Daoy (cell line): ENCODE results near the gene SRGAP3. TPM values are rescaled to one million over a fixed set of nuclear protein-coding genes. Genes with fewer than 3 reads are reported as not detected.

Experiments
- DNase-seq: peaks from one replicate; pipeline ENCODE4 v3.0.0-alpha.2; 2015; ENCODE audit warnings: low read depth
- total RNA-seq: library from RNA; depleted of rRNA; stranded (reverse); fragments of >200 nt; shearing (Covaris generic); gene quantifications from 2 replicates; pipeline ENCODE4 v1.2.3, GENCODE V29; 2014

SRGAP3 gene
- total RNA-seq, 1 experiment from 2014 or later = 5.0 TPM

DNA sequence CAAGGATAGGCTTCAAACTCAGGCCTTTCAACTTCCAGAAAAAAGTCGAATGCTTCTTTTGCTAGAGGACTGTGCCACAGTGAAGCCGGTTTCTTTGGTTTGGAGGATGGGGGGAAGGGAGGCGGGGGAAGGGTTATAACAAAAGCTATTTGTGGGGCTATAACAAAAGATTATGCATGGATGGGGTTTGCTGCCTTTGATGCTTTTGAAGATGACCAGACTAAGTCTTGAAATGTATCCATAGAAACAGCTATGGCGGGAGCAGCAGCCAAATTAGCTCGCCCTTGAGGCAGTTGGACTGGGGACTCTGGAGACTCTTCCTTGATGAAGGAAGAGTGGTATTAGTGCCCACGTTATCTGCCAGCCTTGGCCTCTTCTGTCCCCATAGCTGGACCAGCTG is 47.5 kb downstream of the SRGAP3 start:
- DNase-seq = no peak

DNA sequence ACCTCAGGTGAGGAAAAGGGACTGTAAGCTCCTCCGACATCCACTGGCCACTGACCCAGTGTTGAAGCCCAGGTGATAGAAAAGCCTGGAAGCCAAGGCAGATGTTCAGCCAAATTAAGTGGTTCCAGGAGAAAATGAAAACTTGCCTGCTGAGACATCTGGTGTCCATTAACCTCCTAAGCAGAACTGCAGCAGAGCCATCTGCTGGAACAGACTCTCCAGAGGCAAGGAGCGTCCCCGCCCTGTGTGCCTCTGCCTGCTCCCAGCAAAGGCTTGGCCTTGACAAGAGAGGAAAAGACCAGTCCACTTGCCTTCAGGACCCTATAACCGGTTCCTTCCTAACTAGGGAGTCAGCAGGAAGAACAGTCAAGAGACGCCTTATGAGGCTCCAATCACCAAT is 48.2 kb downstream of the SRGAP3 start:
- no peak for DNase-seq

DNA sequence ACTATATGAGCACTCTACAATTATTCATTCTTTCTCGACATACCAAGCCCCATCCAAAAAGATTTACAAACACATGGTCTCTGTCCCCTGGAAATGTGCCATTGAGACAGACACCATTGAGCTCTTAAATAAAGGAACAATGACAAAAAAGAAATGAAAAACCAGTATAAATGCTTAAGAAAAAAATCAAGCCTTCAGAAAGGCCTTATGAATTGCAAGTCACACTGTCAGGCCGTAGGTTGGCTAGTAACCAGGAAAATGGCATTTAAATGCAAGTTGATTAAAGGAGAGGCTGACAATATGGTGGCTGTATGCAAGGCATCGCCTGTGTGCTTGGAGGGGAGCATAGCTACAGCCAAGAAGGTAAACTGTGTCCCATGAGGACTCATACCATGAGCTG is 49.7 kb downstream of the SRGAP3 start:
- no peak for DNase-seq

GRCh38 chr3:9198899-9199335 is 50.5 kb downstream of the SRGAP3 start:
- no peak for DNase-seq

DNA sequence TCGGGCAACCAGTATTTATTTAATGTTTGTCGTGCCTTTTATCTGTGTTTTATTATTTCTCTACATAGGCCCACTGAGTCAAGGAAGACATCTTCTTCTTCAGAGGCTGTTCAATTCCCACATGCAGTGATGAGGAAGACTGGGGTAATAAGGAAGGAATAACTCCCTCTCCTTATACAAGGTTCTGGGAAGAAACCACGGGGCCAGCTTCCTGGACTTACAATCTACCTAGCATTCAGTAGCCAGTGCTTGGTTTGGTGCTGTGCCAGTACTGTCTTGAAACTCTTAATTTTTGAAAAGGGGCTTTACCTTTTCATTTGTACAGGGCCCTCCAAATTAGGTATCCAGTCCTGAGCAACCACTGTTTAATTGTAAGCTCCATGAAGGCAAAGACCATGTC is 51.2 kb downstream of the SRGAP3 start:
- DNase-seq = no peak

- no peak for DNase-seq
Observed at GRCh38 chr3:9196020-9196419, 53.4 kb downstream of the SRGAP3 start.

- no peak for DNase-seq
Observed at GRCh38 chr3:9195390-9195789, 54.1 kb downstream of the SRGAP3 start.

DNA sequence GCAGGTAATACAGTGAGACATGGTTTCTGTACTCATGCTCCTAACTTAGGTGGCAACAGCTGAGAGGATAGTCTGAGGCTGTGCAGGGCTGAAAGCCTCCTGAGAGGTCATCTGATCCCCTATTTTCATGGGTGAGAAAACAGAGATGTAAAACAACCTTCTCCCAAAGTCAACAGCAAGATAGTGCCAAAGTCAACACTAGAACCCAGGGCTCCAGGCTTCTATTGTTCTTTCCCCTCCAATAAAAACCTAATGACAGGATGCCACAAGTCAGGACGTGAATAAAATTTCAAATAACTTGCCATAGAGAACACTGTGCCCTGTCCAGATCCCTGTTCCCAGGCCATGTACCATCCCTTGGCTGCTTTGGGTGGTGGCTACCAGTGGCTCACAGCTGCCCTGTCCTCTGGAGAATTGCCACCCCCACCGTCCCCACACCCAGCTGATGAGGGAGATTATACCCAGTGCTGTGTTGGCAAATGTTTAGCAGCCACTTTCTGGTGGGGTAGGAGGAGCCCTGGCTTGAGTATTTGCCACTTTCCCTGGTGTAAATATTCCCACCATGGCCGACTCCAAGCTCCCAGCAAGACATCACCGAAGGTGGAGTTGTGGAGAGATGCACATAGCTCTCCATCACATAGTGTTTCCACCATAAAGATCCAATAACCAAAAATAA is 54.8 kb downstream of the SRGAP3 start:
- peak; percentile 19 for DNase-seq

DNA sequence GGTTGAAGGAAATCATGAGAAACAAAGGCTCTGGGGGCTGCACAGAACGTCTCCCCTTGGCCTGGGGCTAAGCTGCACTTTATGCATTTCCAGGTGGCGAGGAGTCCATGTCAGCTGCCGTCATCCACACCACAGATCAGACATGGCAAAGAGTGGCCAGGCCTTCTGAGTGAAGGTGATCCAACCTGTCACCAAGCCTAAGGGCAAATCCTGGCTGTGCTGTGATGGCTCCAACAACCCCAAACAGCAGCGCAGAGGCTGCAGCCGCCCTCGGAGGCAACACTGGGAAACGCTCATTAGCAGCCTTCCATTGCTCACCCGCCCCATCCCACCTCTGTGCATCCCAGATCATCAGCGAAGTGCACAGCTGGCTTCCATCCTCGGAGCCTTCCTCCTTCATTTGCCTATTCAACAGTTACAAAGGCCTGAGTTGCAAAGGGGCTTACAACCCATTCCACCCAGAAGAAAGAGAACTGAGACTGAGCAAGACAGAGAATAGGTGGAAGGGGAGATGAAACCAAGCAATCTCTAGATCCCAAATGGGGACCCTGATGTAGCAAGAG is 55.7 kb downstream of the SRGAP3 start:
- DNase-seq = no peak

GRCh38 chr3:9193211-9193610 is 56.2 kb downstream of the SRGAP3 start:
- no peak for DNase-seq

DNA sequence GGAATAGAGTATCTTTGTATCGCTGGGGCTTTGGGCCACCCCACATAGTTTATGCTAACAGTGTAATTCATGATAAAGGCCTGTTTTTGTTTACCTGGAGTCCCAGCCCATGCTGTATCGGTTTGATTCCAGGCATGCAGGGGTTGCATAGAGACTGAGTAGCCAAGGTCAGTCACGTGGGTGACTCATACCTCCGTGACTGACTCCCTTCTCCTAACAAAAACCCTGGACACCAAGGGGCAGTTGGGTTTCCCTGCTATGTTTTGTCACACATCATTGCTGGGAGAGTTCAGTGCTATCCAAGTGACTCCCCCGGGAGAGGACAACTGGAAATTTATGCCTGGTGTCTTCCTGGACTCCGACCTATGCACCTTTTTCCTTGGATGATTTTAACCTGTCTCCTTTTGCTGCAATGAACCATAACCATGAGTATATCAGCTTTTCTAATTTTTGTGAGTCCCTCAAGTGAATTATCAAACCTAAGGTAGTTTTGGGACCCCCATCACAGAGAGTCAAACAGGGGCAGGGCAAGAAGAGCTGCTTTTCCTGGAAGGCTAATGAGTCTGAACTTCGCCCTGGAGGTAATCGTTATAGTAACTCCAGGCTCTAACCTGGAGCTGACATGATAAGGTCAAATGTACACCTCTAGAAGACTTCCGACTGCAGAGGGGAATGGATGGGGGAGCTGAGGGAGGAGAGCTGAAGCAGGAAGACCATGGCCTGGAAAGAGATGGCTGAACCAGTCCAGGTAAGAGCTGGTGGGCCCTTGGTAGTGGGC is 57.0 kb downstream of the SRGAP3 start:
- no peak for DNase-seq

GRCh38 chr3:9190276-9190675 is 59.2 kb downstream of the SRGAP3 start:
- no peak for DNase-seq

DNA sequence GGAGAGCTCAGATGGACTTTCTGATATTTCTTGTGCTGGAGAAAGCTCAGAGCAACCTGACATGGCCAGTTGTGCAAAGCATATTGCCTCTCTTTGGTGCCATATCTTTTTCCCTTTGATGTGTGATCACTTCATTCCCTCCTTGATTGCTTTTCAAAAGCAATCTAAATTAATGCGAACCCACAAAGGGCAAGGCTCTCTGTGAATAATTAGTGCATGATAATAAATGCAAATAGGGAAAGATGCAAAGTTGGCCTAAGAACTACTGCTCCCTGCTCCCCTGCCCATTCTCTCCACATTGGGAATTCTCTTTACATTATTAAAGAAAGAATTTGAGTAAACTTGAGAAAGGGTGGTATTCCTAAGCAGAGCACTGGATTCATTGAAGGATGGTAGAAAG is 60.9 kb downstream of the SRGAP3 start:
- no peak for DNase-seq

- DNase-seq = no peak
Observed at GRCh38 chr3:9185701-9186100, 63.7 kb downstream of the SRGAP3 start.

DNA sequence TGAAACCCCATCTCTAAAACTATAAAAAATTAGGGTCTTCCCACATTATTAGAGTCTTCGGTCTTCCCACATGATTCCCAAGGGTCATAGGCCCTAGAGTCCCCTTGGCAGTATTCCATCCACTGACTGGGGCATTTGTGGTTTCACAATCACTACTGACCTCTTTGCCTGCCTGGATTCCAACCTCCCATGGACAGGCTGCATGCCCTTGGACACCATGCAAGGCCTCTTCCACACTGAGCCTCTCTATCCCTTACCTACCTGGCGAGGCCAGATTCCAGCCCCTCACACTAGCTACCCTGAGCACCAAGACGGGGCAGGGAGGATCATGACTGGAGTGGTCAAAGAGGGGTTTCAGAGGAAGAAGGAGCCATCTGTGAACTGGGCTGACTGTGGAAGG is 64.4 kb downstream of the SRGAP3 start:
- no peak for DNase-seq

- no peak for DNase-seq
Observed at GRCh38 chr3:9184461-9184835, 65.0 kb downstream of the SRGAP3 start.

GRCh38 chr3:9183811-9184460 is 65.5 kb downstream of the SRGAP3 start:
- no peak for DNase-seq

- DNase-seq = no peak
Observed at GRCh38 chr3:9183011-9183410, 66.4 kb downstream of the SRGAP3 start.

DNA sequence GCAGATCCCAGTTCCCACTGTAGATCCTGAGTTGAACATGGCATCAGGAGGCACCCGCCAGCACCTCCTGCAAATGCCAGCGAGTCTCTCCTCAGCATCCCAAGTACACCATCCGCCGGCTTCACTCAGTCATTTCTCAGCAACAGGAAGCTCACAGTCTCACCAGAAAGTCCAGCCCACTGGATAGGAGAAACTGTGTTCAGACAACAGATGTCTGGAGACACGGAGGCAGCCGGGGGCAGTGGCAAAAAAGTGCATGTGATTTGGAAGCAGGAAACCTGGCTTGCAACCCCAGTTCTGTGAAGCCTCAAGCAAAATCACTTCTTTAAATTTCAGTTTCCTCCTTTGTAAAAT is 68.7 kb downstream of the SRGAP3 start:
- no peak for DNase-seq

DNA sequence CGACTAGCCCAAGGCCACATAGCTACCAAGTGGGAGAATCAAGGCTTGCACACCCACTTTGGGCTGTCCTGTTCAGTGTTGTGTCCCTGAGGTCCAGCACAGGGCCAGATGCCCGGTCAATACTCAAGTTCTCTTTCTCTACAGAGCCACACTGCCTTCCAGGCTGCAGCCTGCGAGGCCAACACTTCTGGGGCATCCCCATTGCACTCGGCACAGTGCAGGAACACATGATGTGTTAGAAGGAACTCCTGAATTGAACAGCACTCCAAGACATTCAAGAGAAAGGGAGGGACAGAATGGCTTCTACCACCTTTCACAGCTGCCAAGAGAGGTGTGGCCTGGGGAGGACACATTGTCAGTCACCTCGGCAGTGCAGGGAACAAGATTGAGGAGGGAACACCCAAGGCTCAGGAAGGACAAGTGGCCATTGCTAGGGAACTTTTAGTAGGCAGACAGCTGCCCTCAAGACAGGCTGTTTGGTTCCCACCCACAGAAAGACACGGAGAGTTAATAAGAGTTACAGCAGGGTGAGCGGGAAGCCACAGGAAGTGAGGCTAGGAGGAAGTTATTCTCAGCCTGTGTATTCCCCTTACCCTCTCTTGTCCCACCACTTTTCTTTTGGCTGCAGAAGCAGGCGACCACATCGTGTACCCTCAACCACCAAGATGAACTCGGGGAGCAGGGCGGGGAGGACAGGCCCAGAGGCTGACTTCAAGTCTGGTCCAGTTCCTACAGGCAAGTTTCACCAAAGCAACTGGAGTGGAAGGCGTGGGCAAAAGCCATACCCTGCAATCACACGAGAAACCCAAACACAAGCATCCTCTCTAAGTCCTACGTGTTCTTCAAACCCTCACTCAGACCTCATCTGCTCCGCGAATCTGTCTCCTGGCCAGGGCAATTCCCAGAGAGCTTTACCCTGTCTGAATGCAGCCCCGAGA is 69.4 kb downstream of the SRGAP3 start:
- DNase-seq = no peak

GRCh38 chr3:9178697-9179096 is 70.7 kb downstream of the SRGAP3 start:
- no peak for DNase-seq

GRCh38 chr3:9175421-9175820 is 74.0 kb downstream of the SRGAP3 start:
- DNase-seq = peak; percentile 52
